ENCODE data around the gene TRIM34.

DNA sequence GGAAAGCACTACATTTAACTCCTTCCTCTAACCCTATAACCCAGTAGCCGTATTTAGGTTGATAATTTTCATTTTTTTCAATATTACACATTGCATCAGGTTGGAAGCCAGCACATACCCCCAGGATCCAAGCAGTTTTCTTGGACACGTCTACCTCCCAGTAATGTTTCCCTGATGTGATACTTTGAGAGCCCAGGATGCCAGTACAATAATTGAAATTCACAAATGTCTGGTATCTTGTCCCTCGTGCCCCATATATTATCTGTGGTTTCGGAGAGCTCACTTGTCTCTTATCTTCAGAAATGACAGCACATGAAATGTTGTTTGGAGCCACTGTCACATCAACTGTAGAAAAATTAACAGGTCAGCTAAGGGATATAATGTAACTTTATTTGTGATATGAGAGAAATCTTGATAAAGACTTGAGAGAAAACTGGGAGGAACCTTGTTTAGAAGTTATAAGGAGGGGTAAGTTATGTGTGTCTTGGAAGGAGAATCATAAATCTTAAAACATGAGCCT lies 40.3 kb downstream of the TRIM34 start:
- TF ChIP-seq CTCF (IDR thresholded peaks at IDR 0.05) (no peak), EP300 (IDR thresholded peaks at IDR 0.05) (no peak), POLR2AphosphoS5 (IDR thresholded peaks at IDR 0.05) (no peak), POLR2A (IDR thresholded peaks at IDR 0.05) (no peak)
